Cardiac muscle cell (in vitro differentiated cells and primary cell): ENCODE data around the gene MYH10. TPM values are rescaled to one million over a fixed set of nuclear protein-coding genes. Genes with fewer than 3 reads are reported as not detected.
A peak's percentile ranks its signal among the peaks of the same experiment; 100 is the strongest.

Experiments
- DNase-seq, 2 donors: peaks; one replicate each; pipeline versions ENCODE4 v3.0.0 to v3.0.0-alpha.2; 2010 to 2017; ENCODE audit warnings: low read depth in 1 of 2, low spot score in 1 of 2
- H3K27ac ChIP-seq: fragments of 200-600 bp; sonication (generic); 2 replicates; pipeline ENCODE4 v1.5.1; 2016
- H3K27me3 ChIP-seq: fragments of 200-600 bp; sonication (generic); 2 replicates; pipeline ENCODE4 v1.6.0; 2016; ENCODE audit warnings: control low read depth
- H3K36me3 ChIP-seq: fragments of 200-600 bp; sonication (generic); 2 replicates; pipeline ENCODE4 v1.5.1; 2016; ENCODE audit warnings: control low read depth
- H3K4me1 ChIP-seq: fragments of 200-600 bp; sonication (generic); 2 replicates; pipeline ENCODE4 v1.8.1; 2017; ENCODE audit warnings: low read depth, mild to moderate bottlenecking, mixed run types
- H3K4me3 ChIP-seq: fragments of 200-600 bp; sonication (generic); 2 replicates; pipeline ENCODE4 v1.5.1; 2016; ENCODE audit warnings: mild to moderate bottlenecking
- H3K9me3 ChIP-seq: fragments of 200-600 bp; sonication (generic); 2 replicates; pipeline ENCODE4 v1.5.1; 2017; ENCODE audit warnings: low read depth, mild to moderate bottlenecking, control low read depth
- CTCF ChIP-seq: IDR thresholded peaks from 2 replicates; pipeline ENCODE4 v1.5.1; 2012; ENCODE audit warnings: low read depth, mild to moderate bottlenecking, low read length
- polyA plus RNA-seq: library from polyadenylated mRNA; unstranded; fragments of >200 nt; fragmentation: Nextera tagmentation; extraction: Ambion mirVana; gene quantifications from 2 replicates; pipeline ENCODE4 v1.2.1, GENCODE V29; 2016
- total RNA-seq: library from RNA; depleted of rRNA; stranded (reverse); fragments of >200 nt; gene quantifications from 2 replicates; pipeline ENCODE4 v1.2.3, GENCODE V29; 2016

MYH10 gene
- total and polyA plus RNA-seq, 2 experiments from 2014 or later, result 147 to 194 TPM

- TF ChIP-seq CTCF, result no peak
- H3K36me3 ChIP-seq, result peaks cover 32% of the 10 kb centered on the region
- H3K4me3 ChIP-seq, result no peak overlapping the region
- H3K9me3 ChIP-seq, result no peaks in the 10 kb centered on the region
- DNase-seq, result no peak
- peak overlapping the region; percentile 72 for H3K27ac ChIP-seq
- no peaks in the 10 kb centered on the region for H3K27me3 ChIP-seq
- peaks cover 14% of the 10 kb centered on the region for H3K4me1 ChIP-seq
These were observed 165.2 kb downstream of the MYH10 start for GRCh38 chr17:8465356-8465755.

GRCh38 chr17:8464941-8465340 lies 165.6 kb downstream of the MYH10 start:
- Histone ChIP-seq H3K9me3 (no peaks in the 10 kb centered on the region), H3K27ac (peak overlapping the region; percentile 72), H3K4me1 (peaks cover 14% of the 10 kb centered on the region), H3K4me3 (no peak overlapping the region), H3K27me3 (no peaks in the 10 kb centered on the region), H3K36me3 (peaks cover 36% of the 10 kb centered on the region)
- no peak for TF ChIP-seq CTCF
- no peak for DNase-seq

GRCh38 chr17:8463099-8463498 lies 167.4 kb downstream of the MYH10 start:
- Histone ChIP-seq H3K9me3 (no peaks in the 10 kb centered on the region), H3K4me3 (no peak overlapping the region), H3K36me3 (peaks cover 45% of the 10 kb centered on the region), H3K4me1 (peaks cover 14% of the 10 kb centered on the region), H3K27ac (peak overlapping the region; percentile 28), H3K27me3 (no peaks in the 10 kb centered on the region)
- no peak for DNase-seq
- TF ChIP-seq CTCF, result no peak

GRCh38 chr17:8462564-8462963 lies 168.0 kb downstream of the MYH10 start:
- Histone ChIP-seq H3K27me3 (no peaks in the 10 kb centered on the region), H3K4me1 (peaks cover 14% of the 10 kb centered on the region), H3K4me3 (no peak overlapping the region), H3K27ac (no peak overlapping the region), H3K36me3 (peaks cover 44% of the 10 kb centered on the region), H3K9me3 (no peaks in the 10 kb centered on the region)
- DNase-seq, result no peak
- TF ChIP-seq CTCF, result no peak

GRCh38 chr17:8459831-8460230 lies 170.7 kb downstream of the MYH10 start:
- H3K36me3 ChIP-seq, result peaks cover 53% of the 10 kb centered on the region
- no peaks in the 10 kb centered on the region for H3K9me3 ChIP-seq
- no peak overlapping the region for H3K27ac ChIP-seq
- H3K27me3 ChIP-seq, result no peaks in the 10 kb centered on the region
- DNase-seq, result no peak
- H3K4me3 ChIP-seq, result no peak overlapping the region
- TF ChIP-seq CTCF, result no peak
- peaks cover 4% of the 10 kb centered on the region for H3K4me1 ChIP-seq

GRCh38 chr17:8459107-8459506 lies 171.4 kb downstream of the MYH10 start:
- H3K4me1 ChIP-seq, result no peaks in the 10 kb centered on the region
- H3K4me3 ChIP-seq, result no peak overlapping the region
- no peaks in the 10 kb centered on the region for H3K27me3 ChIP-seq
- no peaks in the 10 kb centered on the region for H3K9me3 ChIP-seq
- no peak overlapping the region for H3K27ac ChIP-seq
- peaks cover 53% of the 10 kb centered on the region for H3K36me3 ChIP-seq
- TF ChIP-seq CTCF, result no peak
- DNase-seq, result no peak
